ENCODE data around the gene EEA1.

DNA sequence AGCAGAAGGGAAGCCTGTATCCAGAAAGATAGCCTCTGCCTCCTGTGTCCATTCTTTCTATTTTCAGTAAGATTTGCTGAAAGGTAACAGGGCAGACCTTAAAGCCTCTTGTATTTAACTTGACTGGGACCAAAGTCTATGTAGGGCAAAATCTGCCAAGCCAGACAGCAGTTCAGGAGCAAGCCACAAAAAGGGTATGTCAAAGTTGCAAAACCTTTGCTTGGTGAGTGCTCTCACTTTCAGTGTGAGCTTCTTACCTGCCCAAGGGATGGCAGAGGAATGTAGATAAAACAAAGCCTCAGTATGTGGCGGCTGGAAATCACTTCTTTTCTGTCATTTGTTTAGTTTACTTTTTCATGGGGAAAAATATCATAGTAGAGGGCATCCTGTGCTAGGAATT, 163.2 kb downstream of the EEA1 start:
- TF ChIP-seq, protein P1, sequence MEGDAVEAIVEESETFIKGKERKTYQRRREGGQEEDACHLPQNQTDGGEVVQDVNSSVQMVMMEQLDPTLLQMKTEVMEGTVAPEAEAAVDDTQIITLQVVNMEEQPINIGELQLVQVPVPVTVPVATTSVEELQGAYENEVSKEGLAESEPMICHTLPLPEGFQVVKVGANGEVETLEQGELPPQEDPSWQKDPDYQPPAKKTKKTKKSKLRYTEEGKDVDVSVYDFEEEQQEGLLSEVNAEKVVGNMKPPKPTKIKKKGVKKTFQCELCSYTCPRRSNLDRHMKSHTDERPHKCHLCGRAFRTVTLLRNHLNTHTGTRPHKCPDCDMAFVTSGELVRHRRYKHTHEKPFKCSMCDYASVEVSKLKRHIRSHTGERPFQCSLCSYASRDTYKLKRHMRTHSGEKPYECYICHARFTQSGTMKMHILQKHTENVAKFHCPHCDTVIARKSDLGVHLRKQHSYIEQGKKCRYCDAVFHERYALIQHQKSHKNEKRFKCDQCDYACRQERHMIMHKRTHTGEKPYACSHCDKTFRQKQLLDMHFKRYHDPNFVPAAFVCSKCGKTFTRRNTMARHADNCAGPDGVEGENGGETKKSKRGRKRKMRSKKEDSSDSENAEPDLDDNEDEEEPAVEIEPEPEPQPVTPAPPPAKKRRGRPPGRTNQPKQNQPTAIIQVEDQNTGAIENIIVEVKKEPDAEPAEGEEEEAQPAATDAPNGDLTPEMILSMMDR (conservative IDR thresholded peaks at IDR 0.05; ENCODE audit: low read depth, low read length), result no peak
- no peak for TF ChIP-seq EZH2 (IDR thresholded peaks at IDR 0.05; ENCODE audit: borderline replicate concordance, low read depth, low read length, poor library complexity, severe bottlenecking)

All from A673 (cell line).